Activated CD8-positive, alpha-beta memory T cell treated with anti-CD3 and anti-CD28 coated beads, Interleukin-2, amount 50 U/mL, for 24 hours (primary cell): Measurements from ENCODE around the gene UBL4A.

Source experiments
- DNase-seq: peaks from one replicate; pipeline ENCODE4 v3.0.0-alpha.2; 2020; ENCODE audit errors: extremely low read depth

UBL4A gene

DNA sequence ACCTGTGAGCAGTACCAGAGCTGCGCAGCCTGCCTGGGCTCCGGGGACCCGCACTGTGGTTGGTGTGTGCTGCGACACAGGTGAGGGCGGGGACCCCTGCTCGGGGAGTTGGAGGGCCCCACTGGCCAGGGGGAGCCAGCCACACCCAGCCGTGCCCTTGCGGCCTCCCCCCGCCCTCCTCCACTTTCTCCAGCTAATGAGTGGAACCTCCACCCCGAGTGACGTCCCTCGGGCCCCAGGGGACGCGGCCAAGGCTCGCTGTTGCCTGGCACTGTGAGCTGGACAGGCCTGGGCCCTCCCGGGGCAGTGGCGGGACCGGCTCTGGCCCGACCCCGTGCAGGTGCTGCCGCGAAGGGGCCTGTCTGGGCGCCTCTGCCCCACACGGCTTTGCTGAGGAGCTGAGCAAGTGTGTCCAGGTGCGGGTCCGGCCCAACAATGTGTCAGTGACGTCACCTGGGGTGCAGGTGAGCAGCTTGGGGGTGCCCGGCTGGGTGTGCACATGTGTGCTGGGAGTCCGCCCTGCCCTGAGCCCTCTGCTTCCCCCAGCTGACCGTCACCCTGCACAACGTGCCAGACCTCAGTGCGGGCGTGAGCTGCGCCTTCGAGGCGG lies 22.7 kb downstream of the UBL4A start:
- DNase-seq: no peak

DNA sequence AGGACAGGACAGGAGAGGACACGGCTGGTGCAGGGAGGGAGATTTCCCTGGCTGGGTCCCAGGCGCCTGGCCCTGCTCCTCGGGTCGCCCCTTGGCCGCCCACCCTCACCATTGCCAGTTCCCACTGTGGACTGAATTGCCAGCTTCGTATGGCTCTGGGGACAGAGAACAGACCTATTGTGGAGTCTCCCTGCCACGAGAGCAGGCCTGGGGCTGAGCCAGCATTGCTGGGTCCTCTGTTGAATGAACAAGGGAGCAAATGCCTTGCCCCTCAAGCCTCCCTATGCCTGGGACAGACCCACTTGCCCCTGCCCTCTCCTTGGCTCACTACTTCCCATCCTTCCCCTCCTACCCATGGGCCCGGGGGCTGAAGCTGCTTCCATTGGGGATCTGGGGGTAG lies 24.0 kb downstream of the UBL4A start:
- no peak for DNase-seq

DNA sequence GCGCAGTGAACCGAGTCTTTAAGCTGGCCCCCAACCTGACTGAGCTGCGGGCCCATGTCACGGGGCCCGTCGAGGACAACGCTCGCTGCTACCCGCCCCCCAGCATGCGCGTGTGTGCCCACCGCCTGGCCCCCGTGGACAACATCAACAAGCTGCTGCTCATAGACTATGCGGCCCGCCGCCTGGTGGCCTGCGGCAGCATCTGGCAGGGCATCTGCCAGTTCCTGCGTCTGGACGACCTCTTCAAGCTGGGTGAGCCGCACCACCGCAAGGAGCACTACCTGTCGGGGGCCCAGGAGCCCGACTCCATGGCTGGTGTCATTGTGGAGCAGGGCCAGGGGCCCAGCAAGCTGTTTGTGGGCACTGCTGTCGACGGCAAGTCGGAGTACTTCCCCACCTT lies 26.1 kb downstream of the UBL4A start:
- DNase-seq: no peak

DNA sequence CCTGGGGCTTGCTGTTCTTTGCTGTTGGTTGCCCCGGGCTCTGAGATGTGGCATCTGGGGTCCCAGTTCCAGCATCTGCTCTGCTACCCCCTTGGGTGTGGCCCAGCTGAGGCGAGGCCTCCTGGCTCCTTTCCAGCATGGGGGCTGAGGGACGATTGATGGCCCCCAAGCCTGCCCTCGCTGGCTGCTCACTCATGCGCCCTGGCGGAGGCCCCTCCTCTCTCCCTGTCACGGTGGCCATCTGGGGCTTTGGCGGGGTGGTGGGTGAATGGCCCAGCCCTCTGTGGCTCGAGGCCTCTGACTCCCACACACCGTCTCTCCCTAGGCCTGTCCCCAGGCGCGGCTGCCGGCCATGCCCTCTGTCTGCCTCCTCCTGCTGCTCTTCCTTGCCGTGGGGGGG lies 26.6 kb downstream of the UBL4A start:
- DNase-seq: no peak

DNA sequence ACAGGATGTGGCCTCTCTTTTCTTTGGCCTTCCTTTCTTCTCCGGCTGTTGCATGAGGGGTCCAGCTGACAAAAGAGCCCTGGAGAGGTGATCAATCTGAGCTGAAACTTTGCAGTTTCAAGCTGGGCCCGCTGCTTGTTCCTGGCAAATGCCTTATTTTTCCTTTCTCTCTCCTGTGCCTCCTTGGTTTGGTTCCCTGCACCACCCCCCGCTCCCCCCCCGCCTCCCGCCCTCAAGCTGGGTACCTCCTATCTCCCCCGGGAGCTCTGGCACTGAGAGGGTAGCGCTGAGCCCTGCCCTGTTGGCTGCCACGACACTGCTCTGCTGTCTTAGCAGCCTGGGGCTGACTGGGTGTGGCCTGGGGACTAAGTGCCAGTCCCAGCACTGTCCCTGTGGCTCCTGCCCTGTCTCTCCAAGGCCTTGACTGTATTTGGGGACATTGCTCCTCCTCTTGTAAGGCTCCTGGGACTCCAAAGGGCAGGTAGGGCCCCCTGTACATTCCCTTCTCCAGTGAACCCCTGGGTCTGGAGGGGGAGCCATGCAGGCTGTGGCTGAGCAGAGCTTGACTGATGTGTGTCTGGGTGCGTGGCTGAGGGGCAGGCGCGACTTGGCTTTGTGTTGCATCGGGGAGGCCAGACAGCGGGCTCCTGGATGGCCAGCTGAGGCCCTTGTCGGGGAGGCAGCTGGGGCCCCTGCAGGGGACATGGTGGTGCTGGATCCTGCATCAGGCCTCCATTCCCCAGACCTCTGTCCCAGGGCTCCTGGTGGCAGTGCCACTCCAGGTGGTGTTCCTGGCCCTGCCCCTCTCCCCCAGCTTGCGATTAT lies 27.2 kb downstream of the UBL4A start:
- DNase-seq: no peak

DNA sequence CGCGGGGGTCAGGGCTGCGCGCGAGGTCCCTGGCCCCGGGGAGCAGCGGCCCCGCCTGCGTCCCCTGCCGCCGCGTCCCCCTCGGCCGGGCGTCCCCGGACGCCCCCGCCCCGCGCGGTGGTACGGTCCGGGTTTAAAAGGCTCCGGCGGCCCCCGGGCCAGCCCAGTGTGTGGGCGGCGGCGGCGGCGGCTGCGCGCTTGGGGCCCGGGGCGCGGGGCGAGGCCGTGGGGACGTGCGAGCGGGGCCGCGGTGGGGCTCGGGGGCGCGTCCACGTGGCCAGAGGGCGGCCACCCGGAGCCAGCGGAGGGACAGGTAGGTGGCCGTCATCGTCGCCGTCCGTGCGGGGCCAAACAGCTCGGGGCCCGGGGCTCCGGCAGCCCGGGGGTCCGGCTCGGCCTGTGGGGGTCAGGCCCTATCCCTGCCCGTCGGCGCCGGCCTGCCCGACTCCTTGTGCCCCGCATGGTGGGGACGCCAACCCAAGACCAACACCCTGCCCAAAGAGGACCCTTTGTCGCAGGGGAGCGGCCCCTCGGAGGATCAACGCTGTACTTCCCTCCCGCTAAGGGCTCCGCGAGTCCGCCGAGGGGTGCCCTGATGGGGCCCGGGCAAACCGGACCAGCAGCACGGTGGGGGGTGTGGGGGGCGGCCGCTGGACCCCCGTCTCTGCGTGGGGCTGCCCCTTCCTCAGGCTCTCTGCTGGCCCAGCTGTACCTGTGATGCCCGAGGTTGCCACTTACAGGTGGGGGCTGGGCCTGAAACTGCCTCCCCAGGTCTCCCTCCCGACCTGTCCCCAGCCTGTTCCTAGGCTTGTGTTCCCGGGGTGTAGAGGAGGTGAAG lies 28.1 kb downstream of the UBL4A start, which contains the start of gene PLXNA3:
TSS of gene PLXNA3 (plus strand) at position 166 of the 838 bp plus-strand sequence. CDS start 1,903 bp downstream, outside the sequence.
- DNase-seq: no peak

DNA sequence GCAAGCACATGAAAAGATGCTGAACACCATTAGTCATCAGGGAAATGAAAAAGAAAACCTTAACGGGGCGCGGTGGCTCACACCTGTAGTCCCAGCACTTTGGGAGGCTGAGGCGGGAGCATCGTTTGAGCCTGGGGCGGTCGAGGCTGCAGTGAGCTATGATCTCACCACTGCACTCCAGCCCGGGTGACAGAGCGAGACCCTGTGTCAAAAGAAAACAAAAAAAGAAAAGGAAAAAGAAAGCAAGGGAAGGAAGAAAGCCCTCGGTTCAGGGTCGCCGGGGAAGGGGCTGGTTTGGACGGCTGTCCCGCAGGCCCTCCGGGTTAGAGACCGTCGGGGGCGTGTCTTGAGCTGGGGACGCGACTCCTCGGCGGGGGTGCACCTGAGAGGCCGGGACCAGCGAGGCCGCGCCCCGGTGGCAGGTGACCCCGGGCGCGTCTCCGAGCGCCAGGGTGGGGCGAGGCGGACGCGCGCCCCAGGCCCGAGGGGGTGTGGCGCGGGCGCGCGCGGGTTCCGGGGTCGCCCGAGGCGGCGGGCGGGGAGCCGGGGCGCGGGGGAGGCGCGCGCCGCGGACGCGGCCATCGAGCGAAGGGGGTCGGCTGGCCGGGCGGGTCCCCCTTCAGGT lies 28.8 kb downstream of the UBL4A start:
- no peak for DNase-seq

DNA sequence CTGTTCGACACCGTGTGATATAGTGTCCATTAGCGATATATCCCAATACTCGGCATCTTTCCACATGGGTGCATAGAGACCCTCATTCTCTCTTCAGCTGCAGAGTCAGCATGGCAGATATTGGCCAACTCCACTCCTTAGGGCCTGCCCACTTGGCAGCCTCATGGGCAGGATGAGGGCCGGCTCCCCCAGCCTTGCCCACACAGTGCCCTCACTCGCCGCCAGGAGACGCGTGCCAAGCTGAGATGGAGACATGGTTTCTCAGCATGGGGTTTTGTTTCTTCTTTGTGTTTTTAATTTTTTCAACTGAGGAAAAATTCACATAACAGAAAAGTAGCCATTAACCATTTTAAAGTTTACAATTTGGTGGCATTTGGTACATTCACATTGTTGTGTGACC lies 33.6 kb downstream of the UBL4A start:
- no peak for DNase-seq

DNA sequence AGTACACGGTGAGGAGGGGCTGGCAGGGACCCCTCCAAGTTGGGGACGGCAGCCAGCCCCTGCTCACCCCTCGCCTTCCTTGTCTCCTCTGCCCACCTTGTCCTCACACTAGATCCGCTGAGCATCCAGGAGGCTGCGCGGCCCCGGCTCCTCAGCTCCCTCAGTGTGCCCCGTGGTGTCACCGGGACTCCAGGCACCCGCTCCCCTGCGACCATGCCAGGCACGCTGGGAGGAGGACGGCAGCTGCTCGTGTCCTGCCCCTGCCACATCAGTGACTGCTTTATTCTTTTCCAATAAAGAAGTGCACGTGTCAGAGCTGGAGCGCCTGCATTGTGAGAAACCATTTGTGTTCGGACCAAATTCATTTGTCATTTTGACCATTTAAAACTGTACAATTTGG lies 36.1 kb downstream of the UBL4A start:
- DNase-seq: no peak

DNA sequence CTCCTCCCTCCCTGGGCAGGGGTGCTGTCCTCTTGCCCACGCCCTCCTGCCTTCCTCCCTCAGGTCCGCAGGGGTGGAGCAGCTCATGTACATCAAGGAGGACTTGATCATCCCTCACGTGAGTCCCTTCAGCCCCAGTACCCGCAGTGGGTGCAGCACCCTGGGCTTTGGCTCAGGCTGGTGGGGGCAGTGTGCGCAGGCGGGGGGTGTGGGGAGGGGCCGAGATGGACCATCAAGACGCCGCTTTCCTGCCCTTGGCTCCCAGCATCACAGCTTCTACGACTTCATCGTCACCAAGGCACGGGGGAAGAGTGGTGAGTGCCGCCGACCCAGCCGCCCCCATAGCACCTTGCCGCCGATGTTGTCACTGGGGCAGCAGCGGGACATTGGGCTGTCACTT lies 36.8 kb downstream of the UBL4A start:
- no peak for DNase-seq

DNA sequence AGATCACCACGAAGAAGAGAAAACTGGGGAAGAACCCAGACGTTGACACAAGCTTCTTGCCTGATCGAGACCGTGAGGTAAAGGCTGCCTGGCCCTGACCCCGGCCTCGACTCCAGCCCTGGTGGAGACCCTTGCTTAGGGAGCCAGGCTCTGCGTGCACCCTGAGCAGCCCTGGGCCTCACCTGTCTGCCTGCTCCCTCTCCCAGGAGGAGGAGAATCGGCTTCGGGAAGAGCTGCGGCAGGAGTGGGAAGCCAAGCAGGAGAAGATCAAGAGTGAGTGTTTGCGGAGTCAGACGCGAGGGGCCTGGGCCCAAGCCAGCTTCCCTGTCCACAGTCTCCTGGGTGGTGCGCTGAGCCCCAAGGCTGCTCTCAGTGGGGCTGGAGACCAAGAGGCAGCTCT lies 37.9 kb downstream of the UBL4A start:
- DNase-seq: no peak

DNA sequence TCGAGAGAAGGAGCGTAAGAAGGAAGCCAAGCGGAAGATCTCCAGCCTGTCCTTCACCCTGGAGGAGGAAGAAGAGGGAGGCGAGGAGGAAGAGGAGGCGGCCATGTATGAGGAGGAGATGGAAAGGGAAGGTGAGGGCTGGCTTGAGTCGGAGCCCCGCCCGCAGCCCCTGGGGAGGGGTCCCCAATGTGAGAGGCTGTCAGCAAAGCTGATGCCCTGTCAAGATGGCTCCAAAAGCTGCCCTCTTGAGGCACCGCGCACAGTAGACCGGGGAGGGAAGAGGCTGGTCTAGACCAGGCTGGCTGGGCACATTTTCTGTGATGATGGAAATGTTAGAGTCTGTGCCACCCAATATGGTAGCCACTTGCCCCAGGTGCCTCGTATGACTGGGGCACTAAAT lies 40.0 kb downstream of the UBL4A start:
- DNase-seq: no peak

DNA sequence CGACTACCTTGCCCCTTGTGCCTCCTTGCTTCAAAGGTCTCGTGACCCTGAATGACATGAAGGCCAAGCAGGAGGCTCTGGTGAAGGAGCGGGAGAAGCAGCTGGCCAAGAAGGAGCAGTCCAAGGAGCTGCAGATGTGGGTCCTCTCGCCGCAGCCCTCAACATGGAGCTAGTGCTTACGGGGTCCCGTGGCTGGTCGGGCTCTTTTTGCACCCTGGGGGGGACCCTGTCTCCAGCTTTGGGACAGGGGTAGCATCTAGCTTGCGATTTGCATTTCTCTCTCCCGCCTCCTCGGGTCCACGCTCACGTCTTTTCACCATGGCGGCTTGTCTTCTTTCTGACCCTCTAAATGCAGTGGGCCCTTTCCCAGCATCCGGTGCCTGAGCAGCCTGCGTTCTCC lies 40.6 kb downstream of the UBL4A start:
- DNase-seq: no peak

DNA sequence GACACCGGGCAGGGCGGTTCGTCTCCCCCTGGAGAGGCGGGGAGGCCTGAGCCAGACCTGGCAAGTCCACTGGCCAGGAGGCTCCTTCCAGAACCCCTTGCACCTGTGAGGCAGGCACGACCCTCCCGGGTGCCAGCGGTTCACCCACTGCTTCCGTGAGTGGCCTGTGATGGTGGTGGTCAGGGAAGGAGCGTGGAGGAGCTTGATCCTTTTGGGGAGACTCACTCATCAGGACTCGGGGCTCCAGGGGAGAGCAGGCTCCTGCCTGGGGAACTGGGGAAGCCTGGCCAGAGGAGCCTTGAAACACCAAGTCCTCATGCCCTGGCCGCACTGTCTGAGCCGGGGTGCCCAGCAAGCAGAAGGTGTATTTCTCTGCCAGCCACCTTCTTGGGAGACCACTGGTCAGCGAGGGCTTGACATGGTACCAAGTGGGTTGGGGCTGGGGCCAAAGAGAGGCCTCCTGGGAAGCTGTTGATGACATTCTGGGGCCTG lies 41.6 kb downstream of the UBL4A start:
- DNase-seq: no peak

DNA sequence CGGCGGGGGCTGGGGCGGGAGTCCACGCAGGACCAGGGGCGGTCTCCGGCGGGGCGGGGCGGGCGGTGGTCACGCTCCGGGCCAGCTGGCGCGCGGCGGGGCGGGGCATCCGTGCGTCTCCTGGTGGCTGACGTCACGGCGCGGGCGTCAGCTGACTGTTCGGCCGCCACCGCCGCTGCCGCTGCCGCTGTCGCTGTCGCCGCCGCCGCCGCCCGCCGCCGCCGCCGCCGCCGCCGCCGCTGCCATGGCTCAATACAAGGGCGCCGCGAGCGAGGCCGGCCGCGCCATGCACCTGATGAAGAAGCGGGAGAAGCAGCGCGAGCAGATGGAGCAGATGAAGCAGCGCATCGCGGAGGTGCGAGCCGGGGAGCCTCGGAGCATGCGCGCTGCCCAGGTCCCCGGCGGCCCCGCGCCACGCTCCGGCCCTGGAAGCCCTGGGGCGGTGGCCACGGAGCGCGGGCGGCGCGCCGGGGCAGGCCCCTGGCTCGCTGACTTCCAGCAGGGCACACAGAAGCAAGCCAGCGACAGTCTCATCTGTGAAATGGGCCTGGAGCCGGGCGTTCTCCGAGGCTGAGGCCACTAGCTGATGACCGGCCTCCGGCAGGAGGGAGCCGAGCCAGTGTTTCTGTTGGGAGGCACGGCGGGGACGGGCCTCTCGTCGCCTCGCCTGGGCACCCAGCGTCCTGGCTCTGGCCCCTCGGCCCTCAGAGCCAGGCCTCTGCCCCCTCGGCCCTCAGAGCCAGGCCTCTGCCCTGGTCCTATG lies 42.2 kb downstream of the UBL4A start, which contains the start of gene FAM50A:
TSS of gene FAM50A (plus strand) at position 150 of the 763 bp plus-strand sequence. CDS start at position 245, 95 bp downstream.
- DNase-seq: no peak

DNA sequence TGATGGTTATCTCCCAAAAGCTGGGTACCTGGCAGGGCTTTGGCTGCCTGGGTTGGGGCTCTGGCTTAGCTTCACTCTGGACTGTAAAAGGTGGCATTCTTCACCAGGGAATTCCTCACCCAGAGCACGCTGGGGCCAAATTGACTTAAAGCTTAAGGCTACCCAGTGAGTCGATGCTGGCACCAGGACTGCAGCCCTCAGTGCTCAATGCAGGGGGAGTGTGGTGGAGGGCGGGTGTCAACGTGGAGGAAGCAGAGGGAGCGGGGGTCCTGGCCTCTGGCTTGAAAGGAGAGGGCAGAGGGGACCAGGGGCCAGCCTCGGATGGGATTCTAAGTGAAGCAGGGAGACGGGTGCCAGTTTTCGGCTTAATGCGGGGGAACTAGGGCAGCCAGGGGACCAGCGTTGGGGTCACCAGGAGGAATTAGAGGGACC lies 42.9 kb downstream of the UBL4A start:
- no peak for DNase-seq

DNA sequence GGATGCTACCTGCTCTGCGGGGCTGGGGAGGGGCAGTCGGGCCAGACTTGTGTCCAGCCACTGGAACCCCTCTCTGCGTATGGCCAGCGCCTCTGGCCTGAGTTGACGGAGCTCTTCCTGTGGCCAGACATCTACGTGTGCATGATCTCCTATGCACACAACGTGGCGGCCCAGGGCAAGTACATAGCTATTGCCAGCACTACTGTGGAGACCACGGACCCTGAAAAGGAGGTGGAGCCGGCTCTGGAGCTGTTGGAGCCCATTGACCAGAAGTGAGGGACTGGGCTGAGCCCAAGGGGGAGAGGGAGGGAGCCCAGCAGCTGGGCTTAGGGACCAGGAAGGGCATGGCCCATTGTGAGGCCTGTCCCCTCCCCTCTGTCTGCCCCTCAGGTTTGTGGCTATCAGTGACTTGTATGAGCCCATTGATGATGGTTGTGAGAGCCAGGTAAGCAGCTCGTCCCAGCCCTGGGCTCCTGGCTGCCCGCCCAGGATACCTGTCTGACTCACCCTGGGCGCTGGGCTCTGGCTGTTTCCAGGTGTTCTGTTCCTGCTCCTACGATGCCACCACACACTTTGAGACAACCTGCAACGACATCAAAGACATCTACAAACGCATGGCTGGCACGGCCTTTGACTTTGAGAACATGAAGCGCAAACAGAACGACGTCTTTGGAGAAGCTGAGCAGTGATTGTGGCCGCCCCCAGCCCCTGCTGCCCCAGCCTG lies 44.3 kb downstream of the UBL4A start:
- DNase-seq: no peak

DNA sequence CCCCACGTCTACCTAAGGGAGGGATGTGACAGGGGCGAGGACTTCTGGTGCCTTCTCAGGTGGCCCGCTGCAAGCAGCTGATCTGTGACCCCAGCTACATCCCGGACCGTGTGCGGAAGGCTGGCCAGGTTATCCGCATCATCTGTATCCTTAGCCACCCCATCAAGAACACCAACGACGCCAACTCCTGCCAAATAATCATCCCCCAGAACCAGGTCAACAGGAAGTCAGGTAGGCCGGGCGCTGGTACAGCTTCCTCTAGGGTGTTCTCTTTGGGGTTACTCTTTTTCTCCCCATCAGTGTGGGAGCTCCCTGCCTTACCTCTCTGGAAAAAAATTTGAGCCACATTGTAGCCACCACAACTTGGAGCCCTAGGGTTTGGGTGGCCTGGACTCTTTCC lies 44.9 kb downstream of the UBL4A start:
- no peak for DNase-seq

DNA sequence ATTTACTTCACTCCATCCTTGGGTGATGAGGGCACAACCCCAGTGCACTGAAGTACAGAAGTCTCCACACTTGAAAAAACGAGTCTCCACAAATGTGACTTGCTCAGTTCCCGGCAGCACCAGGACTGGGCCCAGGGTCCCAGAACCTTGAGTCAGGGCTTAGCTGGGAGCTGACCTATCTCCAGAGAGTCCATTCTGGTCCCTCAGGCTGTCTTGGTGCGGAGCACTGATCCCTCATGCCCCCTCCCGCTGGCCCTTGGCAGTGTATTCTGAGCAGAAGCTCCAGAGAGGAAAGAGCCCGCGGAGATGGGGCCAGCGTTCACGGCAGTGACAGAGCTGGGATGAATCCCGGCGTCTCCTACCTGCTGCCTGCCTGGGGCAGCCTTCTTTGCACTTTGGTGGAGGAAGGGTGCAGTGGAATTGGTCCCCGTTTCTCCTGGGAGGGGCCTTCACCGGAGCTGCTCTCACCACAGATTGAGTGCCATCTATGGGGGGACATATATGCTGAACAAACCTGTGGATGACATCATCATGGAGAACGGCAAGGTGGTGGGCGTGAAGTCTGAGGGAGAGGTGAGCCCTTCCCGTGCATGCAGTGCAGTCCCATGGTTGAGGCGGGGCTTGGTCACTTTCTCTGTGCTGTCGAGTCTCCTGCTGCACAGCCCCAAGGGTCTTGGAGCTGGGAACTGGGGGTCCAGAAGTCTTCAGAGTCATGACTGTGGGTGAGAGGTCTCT lies 45.6 kb downstream of the UBL4A start:
- DNase-seq: no peak

DNA sequence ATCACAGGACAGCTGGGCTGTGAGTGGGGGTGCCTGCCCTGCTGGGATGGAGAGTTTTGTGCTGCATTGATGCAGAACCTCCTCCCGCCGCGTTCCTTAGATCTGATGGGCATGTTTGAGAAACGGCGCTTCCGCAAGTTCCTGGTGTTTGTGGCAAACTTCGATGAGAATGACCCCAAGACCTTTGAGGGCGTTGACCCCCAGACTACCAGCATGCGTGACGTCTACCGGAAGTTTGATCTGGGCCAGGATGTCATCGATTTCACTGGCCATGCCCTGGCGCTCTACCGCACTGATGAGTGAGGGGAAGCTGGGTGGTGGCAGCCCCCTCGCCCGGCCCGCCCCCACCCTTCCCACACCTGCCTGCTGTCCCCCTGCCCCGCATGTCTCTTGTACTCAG lies 46.6 kb downstream of the UBL4A start:
- no peak for DNase-seq
